MM.1S (cell line): ENCODE data around the gene F12.

ENCODE experiments used
- EZH2 ChIP-seq: fragments of 300-600 bp; sonication (generic); optimal IDR thresholded peaks from 2 replicates; pipeline ENCODE3; 2017; ENCODE audit warnings: low read depth, mild to moderate bottlenecking, antibody characterized with exemption, low read length, mixed read lengths
- TF ChIP-seq, protein P1 (sequence below): fragments of 300-600 bp; sonication (generic); IDR thresholded peaks from 2 replicates; pipeline ENCODE4 v1.5.1; 2016; ENCODE audit warnings: antibody characterized with exemption, low read length, mixed read lengths

DNA sequence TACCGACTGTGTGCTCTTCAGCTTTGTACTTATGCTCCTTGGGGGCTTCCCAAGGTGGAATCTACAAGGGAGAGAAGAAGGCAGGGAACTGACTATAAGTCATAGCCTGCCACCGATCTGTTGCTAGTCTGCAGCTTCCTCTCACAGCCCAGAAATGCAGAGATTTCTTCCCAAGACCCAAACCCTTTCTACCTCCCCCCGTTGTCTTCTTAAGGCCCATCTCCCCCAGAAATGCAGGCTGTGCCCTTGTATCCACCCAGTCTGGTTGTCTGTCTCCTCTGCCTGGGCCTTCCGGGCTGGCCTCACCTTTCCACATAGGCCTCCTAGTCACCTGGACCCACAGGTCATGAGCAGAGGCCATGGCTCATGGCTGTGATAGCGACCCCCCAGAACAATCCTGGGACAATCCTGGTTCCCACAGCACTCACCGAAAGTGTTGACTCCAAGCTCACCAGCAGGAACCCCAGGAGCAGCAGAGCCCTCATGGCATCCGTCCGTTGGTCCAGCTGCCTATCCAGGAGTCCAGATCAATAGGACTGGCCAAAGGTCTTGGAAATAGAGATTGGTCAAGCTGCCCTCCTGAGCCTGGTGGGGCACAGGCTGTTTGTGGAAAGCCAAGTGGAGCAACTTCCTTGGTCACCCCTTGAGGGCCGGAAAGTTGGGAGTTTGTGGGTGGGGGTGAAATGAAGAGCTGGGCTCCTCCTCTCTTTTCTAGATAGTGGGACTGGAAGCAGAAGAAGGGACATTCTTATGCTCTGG, at the start of gene F12:
- TF ChIP-seq, protein P1, sequence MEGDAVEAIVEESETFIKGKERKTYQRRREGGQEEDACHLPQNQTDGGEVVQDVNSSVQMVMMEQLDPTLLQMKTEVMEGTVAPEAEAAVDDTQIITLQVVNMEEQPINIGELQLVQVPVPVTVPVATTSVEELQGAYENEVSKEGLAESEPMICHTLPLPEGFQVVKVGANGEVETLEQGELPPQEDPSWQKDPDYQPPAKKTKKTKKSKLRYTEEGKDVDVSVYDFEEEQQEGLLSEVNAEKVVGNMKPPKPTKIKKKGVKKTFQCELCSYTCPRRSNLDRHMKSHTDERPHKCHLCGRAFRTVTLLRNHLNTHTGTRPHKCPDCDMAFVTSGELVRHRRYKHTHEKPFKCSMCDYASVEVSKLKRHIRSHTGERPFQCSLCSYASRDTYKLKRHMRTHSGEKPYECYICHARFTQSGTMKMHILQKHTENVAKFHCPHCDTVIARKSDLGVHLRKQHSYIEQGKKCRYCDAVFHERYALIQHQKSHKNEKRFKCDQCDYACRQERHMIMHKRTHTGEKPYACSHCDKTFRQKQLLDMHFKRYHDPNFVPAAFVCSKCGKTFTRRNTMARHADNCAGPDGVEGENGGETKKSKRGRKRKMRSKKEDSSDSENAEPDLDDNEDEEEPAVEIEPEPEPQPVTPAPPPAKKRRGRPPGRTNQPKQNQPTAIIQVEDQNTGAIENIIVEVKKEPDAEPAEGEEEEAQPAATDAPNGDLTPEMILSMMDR: no peak
- no peak for TF ChIP-seq EZH2
